HepG2 (cell line): Measurements from ENCODE around the gene NUBPL. TPM values are rescaled to one million over a fixed set of nuclear protein-coding genes. Genes with fewer than 3 reads are reported as not detected.

Experiments used
- ATAC-seq: fragments of 200-7000 bp; cut with Tn5 transposase; 3 replicates; pipeline ENCODE4 v1.9.1; 2020; ENCODE audit warnings: mild to moderate bottlenecking, moderate library complexity
- BruUV-seq: library from RNA; stranded (reverse); fragments of 400-500 nt; replicated peaks from 2 replicates; lab custom pipeline; 2021; lab: Mats Ljungman, UMichigan
- CTCF ChIA-PET: fragments of 300-600 bp; formaldehyde crosslinking; extraction: SDS; loops from one replicate; lab custom pipeline; 2021; ENCODE audit warnings: low total read pairs, inconsistent platforms, low intra/inter-chr PET ratio; lab: Yijun Ruan, JAX
- POLR2A ChIA-PET: fragments of 350-600 bp; sonication (Branson Sonifier 250); formaldehyde crosslinking; loops from one replicate; lab custom pipeline; 2020; ENCODE audit warnings: antibody characterized with exemption, inconsistent platforms; lab: Yijun Ruan, JAX
- DNase-seq: peaks from one replicate; pipeline ENCODE4 v3.0.0-alpha.2; 2015; ENCODE audit warnings: low spot score
- FAIRE-seq: peaks from 3 replicates; lab custom pipeline; 2011; peaks lifted over from hg19 to GRCh38; lab: Jason Lieb, UNC
- H2AFZ ChIP-seq: one replicate; pipeline ENCODE4 v1.6.1; 2011; ENCODE audit warnings: low read length, inconsistent platforms
- H3K27ac ChIP-seq: fragments of 300-600 bp; 3 replicates; pipeline ENCODE4 v1.8.0; 2011; ENCODE audit warnings: mixed run types, mild to moderate bottlenecking, mixed read lengths, low read length, inconsistent platforms; ENCODE audit not compliant: insufficient read depth; ENCODE audit errors: extremely low read length
- H3K27me3 ChIP-seq, 2 experiments: fragments of 200-600 bp in 1 of 2; 2 replicates in 1 of 2; 3 replicates in 1 of 2; pipeline versions ENCODE4 v1.6.0 to v1.8.0; 2011; ENCODE audit warnings: low read length in 2 of 2, mild to moderate bottlenecking in 2 of 2, moderate library complexity in 2 of 2, inconsistent platforms in 1 of 2; ENCODE audit not compliant: insufficient read depth in 2 of 2, control insufficient read depth in 1 of 2
- H3K36me3 ChIP-seq, 2 experiments: fragments of 200-600 bp in 1 of 2; replicated peaks in 1 of 2; 2 replicates in 1 of 2; 3 replicates in 1 of 2; pipeline versions ENCODE4 v1.5.1 to v1.8.0; 2011; ENCODE audit warnings: low read length in 2 of 2, inconsistent platforms in 1 of 2; ENCODE audit not compliant: insufficient read depth in 2 of 2, control insufficient read depth in 1 of 2
- H3K4me1 ChIP-seq: 2 replicates; pipeline ENCODE4 v1.5.1; 2012; ENCODE audit warnings: low read length, inconsistent platforms; ENCODE audit not compliant: insufficient read depth
- H3K4me2 ChIP-seq: 2 replicates; pipeline ENCODE4 v1.6.0; 2011; ENCODE audit warnings: low read depth, low read length, inconsistent platforms
- H3K4me3 ChIP-seq, 3 experiments: fragments of 200-600 bp in 1 of 3; sonication (generic), shearing (Covaris generic) in 1 of 3; replicated peaks in 1 of 3; 2 replicates each; pipeline ENCODE4 v1.5.1; 2011 to 2016; ENCODE audit warnings: low read length in 3 of 3, inconsistent platforms in 2 of 3, low read depth in 2 of 3, mild to moderate bottlenecking in 2 of 3, control low read depth in 1 of 3, mixed read lengths in 1 of 3; ENCODE audit not compliant: insufficient read depth in 1 of 3
- H3K79me2 ChIP-seq: one replicate; pipeline ENCODE4 v1.6.1; 2011; ENCODE audit warnings: low read length, inconsistent platforms; ENCODE audit not compliant: insufficient read depth
- H3K9ac ChIP-seq: 2 replicates; pipeline ENCODE4 v1.6.0; 2011; ENCODE audit warnings: mild to moderate bottlenecking, low read depth, low read length, inconsistent platforms; ENCODE audit not compliant: insufficient read depth
- H3K9me3 ChIP-seq: 2 replicates; pipeline ENCODE4 v1.5.1; 2012; ENCODE audit warnings: mild to moderate bottlenecking, low read length
- H4K20me1 ChIP-seq: 2 replicates; pipeline ENCODE4 v1.6.0; 2011; ENCODE audit warnings: inconsistent platforms, mild to moderate bottlenecking, low read length, moderate library complexity; ENCODE audit not compliant: insufficient read depth
- MAFF ChIP-seq: IDR thresholded peaks from 2 replicates; pipeline ENCODE4 v1.6.1; 2011; ENCODE audit warnings: low read depth, low read length, improper control_type of control experiment
- ZNF10 ChIP-seq: sonication (generic); formaldehyde crosslinking; IDR thresholded peaks from 2 replicates; pipeline ENCODE4 v1.4.0; 2020; ENCODE audit warnings: mild to moderate bottlenecking, low read depth, missing genetic modification reagents, borderline replicate concordance
- ZNF296 ChIP-seq: sonication (generic); formaldehyde crosslinking; conservative IDR thresholded peaks from 2 replicates; pipeline ENCODE4 v1.5.0; 2020; ENCODE audit warnings: mild to moderate bottlenecking, missing genetic modification reagents
- WGBS: methylation state at CpG from one replicate; pipeline ENCODE4 v1.1.6; 2017; ENCODE audit warnings: low lambda C conversion rate; 5-methylcytosine and 5-hydroxymethylcytosine counted together
- in situ Hi-C: cut with HindIII; loops from 2 replicates; pipeline ENCODE4 v1.10.0; 2017; ENCODE audit warnings: low pct_unique_long_range_greater_than_20kb; ENCODE audit not compliant: extremely low pct_ligation_motif_present
- intact Hi-C: fragments of 100-400 bp; cut with micrococcal nuclease; formaldehyde crosslinking; loops from one replicate; pipeline ENCODE4 v1.10.0; 2022; ENCODE audit not compliant: unreplicated experiment
- polyA plus RNA-seq, 8 experiments: library from polyadenylated mRNA; depleted of rRNA in 3 of 8; stranded (reverse) in 7 of 8; unstranded in 1 of 8; fragments of >200 nt; fragmentation: Illumina TruSeq in 4 of 8; extraction: Trizol in 4 of 8; gene quantifications; 2 replicates each; pipeline versions ENCODE4 v1.2.1 to v1.2.3, GENCODE V29; 2011 to 2016; ENCODE audit warnings: low read depth in 4 of 8, missing spikeins in 1 of 8, mixed read lengths in 1 of 8; ENCODE audit not compliant: insufficient read depth in 1 of 8
- total RNA-seq, 5 experiments: library from RNA; depleted of rRNA; stranded (reverse); fragments of >200 nt; fragmentation: Illumina TruSeq; extraction: Trizol; gene quantifications; 2 replicates each; pipeline ENCODE4 v1.2.3, GENCODE V29; 2016; ENCODE audit warnings: low read depth in 1 of 5
- TF ChIP-seq, protein P1 (sequence below): sonication (generic); formaldehyde crosslinking; IDR thresholded peaks from 2 replicates; pipeline ENCODE4 v1.4.0; 2020; ENCODE audit warnings: mild to moderate bottlenecking, missing genetic modification reagents

NUBPL gene
- total and polyA plus RNA-seq, 2 of the 13 experiments (the other 11 are each of a cell fraction or from before 2014, with no cell fraction given), result 21.3 to 44.1 TPM

GRCh38 chr14:31788340-31788739, 227.1 kb downstream of the NUBPL start:
- FAIRE-seq (no peak), DNase-seq (no peak), ATAC-seq (peak; percentile 44)
- Histone ChIP-seq H3K4me1 (no peaks in the 10 kb centered on the region), H3K4me3 (no peak overlapping the region), H3K9ac (no peak overlapping the region), H3K27me3 (no peaks in the 10 kb centered on the region), H3K27ac (no peak overlapping the region), H3K79me2 (no peaks in the 10 kb centered on the region), H3K9me3 (no peaks in the 10 kb centered on the region), H3K36me3 (no peaks in the 10 kb centered on the region), H4K20me1 (no peaks in the 10 kb centered on the region), H3K4me2 (no peak overlapping the region), H2AFZ (no peak overlapping the region)
- BruUV-seq, result no TSS peak
- CTCF ChIA-PET, result interaction anchor here (1.8 kb wide), 1 partner anchor 278 kb away, joined by 8 read pairs; no protein-coding TSS in a partner anchor
- in situ Hi-C loops (no loop called here), intact Hi-C loops (loop anchor here (5.0 kb wide), 1 partner anchor 246 kb away; no protein-coding TSS in a partner anchor)
- POLR2A ChIA-PET, result no interaction called here
- TF ChIP-seq ZNF10 (CRISPR knock-in tag) (no peak), MAFF (no peak), ZNF296 (CRISPR knock-in tag) (0 out of 2 replicates have a peak, but pooled peaks have one; percentile 54)
- TF ChIP-seq, protein P1, sequence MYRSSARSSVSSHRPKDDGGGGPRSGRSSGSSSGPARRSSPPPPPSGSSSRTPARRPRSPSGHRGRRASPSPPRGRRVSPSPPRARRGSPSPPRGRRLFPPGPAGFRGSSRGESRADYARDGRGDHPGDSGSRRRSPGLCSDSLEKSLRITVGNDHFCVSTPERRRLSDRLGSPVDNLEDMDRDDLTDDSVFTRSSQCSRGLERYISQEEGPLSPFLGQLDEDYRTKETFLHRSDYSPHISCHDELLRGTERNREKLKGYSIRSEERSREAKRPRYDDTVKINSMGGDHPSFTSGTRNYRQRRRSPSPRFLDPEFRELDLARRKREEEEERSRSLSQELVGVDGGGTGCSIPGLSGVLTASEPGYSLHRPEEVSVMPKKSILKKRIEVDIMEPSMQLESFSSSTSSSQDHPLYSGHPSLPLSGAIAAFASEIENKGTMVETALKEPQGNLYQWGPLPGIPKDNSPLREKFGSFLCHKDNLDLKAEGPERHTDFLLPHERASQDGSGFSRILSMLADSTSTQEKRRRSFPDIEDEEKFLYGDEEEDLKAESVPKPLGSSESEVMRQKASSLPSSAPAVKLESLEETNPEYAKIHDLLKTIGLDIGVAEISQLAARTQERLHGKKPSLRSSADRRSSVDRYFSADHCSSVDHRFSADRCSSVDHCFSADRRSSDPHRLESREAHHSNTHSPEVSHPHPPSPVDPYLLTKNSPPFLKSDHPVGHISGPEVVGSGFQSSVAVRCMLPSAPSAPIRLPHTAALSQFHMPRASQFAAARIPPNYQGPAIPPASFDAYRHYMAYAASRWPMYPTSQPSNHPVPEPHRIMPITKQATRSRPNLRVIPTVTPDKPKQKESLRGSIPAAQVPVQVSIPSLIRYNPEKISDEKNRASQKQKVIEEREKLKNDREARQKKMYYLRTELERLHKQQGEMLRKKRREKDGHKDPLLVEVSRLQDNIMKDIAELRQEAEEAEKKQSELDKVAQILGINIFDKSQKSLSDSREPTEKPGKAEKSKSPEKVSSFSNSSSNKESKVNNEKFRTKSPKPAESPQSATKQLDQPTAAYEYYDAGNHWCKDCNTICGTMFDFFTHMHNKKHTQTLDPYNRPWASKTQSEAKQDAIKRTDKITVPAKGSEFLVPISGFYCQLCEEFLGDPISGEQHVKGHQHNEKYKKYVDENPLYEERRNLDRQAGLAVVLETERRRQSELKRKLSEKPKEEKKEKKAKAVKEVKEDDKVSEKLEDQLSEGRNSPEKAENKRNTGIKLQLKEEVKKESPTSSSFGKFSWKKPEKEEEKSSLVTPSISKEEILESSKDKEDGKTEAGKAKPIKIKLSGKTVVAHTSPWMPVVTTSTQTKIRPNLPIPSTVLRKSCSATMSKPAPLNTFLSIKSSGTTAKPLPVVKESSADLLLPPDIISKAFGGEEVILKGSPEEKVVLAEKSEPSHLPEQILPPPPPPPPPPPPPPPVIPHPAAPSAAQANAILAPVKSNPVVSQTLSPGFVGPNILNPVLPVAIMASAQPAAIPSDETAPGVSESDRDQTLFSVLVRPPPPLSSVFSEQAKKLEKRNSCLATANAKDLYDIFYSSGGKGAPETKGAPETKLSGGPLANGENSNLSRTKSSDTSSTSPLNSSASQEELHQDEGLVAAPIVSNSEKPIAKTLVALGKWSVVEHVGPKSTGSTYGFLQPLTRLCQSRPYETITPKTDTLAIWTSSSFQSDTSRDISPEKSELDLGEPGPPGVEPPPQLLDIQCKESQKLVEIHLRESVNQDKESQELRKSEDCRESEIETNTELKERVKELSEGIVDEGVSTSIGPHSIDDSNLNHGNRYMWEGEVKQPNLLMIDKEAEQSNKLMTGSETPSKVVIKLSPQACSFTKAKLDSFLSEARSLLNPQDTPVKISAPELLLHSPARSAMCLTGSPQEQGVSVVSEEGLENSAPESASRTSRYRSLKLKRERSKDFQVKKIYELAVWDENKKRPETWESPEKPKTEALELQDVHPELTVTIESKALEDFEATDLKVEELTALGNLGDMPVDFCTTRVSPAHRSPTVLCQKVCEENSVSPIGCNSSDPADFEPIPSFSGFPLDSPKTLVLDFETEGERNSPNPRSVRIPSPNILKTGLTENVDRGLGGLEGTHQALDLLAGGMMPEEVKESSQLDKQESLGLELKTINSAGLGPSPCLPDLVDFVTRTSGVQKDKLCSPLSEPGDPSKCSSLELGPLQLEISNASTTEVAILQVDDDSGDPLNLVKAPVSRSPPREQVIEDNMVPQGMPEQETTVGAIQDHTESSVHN (CRISPR knock-in tag), result no peak
- WGBS, result 94% methylated on average over 1 of the region's 1 CpG
